Breast epithelium (tissue), 4 donors: Measurements from ENCODE around the gene TOX2. TPM values are rescaled to one million over a fixed set of nuclear protein-coding genes. Genes with fewer than 3 reads are reported as not detected.

ENCODE experiments used
- DNase-seq, 2 donors: peaks; one replicate each; pipeline ENCODE4 v3.0.0-alpha.2; 2019; ENCODE audit warnings: low spot score in 2 of 2
- H3K27ac ChIP-seq, 2 donors: fragments of 200-600 bp; sonication (generic) in 1 of 2; one replicate each; pipeline ENCODE4 v1.5.1; 2016 to 2019; ENCODE audit warnings: mild to moderate bottlenecking in 1 of 2
- H3K27me3 ChIP-seq, 2 donors: fragments of 200-600 bp; sonication (generic) in 1 of 2; one replicate each; pipeline versions ENCODE4 v1.5.1 to v1.6.0; 2017 to 2019; ENCODE audit warnings: control low read depth in 1 of 2, mild to moderate bottlenecking in 1 of 2
- H3K36me3 ChIP-seq: fragments of 200-600 bp; one replicate; pipeline ENCODE4 v1.5.1; 2019
- H3K4me1 ChIP-seq, 2 donors: fragments of 200-600 bp; sonication (generic); one replicate each; pipeline ENCODE4 v1.5.1; 2016 to 2019; ENCODE audit warnings: control low read depth in 1 of 2
- H3K4me3 ChIP-seq, 3 donors: fragments of 200-600 bp; sonication (generic); 1 replicate in 2 of 3; 2 replicates in 1 of 3; pipeline ENCODE4 v1.5.1; 2016 to 2019; ENCODE audit warnings: mild to moderate bottlenecking in 3 of 3, moderate library complexity in 2 of 3
- H3K9me3 ChIP-seq, 2 donors: fragments of 200-600 bp; sonication (generic) in 1 of 2; one replicate each; pipeline ENCODE4 v1.5.1; 2016 to 2019; ENCODE audit warnings: control low read depth in 1 of 2
- CTCF ChIP-seq, 3 donors: fragments of 450-650 bp; IDR thresholded peaks; one replicate each; pipeline ENCODE4 v1.5.1; 2016 to 2017; ENCODE audit warnings: antibody characterized with exemption in 3 of 3, mild to moderate bottlenecking in 3 of 3, moderate library complexity in 3 of 3
- POLR2A ChIP-seq: fragments of 450-650 bp; IDR thresholded peaks from one replicate; pipeline ENCODE4 v1.6.1; 2016; ENCODE audit warnings: antibody characterized with exemption, mild to moderate bottlenecking, moderate library complexity
- POLR2AphosphoS5 ChIP-seq, 3 donors: sonication (generic); formaldehyde crosslinking; IDR thresholded peaks; one replicate each; pipeline ENCODE4 v1.6.1; 2017; ENCODE audit warnings: antibody characterized with exemption in 3 of 3
- intact Hi-C: fragments of 100-400 bp; cut with DNase I; formaldehyde crosslinking; loops from one replicate; pipeline ENCODE4 v1.15.1; 2023; ENCODE audit warnings: low total_unique reads
- total RNA-seq, 3 donors: library from RNA; depleted of rRNA; stranded (reverse); fragments of >200 nt; gene quantifications; one replicate each; pipeline ENCODE4 v1.1.0, GENCODE V29; 2016

The TOX2 gene
- total RNA-seq, 3 donors from 2014 or later, result 0.44 to 7.4 (median 0.66) TPM

DNA sequence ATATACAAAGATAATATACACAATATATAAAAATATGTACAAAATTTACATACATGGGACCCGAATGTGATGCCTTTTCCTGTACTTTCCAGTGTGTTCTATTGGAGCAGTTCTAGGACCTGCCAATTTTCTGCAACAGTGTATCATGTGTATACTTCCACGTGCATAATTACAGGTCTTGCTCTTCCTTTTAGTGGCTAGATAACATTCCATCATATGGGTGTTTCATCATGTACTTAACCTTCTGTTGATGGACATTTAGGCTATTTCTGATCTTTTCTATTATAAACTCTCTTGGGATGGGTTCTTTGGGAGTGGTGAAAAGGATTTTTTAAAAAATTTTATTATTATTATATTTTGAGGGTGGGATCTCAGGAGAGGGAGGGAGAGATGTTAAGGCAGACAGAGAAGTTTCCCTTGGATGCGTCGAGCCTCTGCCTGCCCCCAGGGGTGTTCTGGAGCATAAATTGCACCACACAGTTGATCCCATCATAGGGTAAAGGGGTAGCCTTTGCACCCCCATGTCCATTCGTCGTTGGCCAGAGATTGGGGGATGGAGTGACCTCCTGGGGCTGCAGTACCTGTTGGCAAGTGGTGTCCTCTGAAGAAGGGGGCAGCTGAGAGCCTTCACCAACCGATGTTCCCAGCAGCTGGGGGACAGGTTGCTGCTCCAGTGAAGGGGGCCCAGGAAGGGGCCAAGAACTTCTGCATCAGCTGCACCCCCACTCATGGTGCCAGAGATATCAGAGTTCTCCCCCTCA lies 110.3 kb downstream of the TOX2 start:
- Histone ChIP-seq H3K4me3 (no peak overlapping the region), H3K27ac (no peak overlapping the region), H3K4me1 (no peaks in the 10 kb centered on the region), H3K9me3 (no peaks in the 10 kb centered on the region), H3K36me3 (no peaks in the 10 kb centered on the region), H3K27me3 (peaks cover 0 to 5% of the 10 kb centered on the region in 2 donors)
- intact Hi-C loops, result no loop called here
- DNase-seq, result no peak
- TF ChIP-seq POLR2AphosphoS5 (IDR thresholded peaks at IDR 0.05) (no peak), CTCF (IDR thresholded peaks at IDR 0.05) (no peak), POLR2A (no peak)

DNA sequence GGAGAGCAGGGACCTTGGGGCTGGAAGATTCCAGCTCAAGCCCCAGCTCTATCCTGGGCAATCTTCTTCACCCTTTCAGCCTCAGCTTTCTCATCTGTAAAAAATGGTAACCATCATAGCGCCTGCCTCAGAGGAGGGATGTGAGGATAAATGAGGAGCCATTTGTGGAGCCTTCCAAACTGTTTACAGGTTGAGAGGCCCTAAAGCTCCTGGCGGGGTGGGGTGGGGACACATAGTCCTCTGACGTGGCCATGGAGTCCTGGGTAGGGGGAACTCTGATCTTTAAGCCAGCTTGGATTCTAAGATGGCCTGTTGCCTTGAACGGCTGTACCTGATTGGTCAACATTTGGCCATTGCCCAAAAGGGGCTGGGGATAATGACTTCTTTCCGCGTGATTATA lies 111.1 kb downstream of the TOX2 start:
- DNase-seq, result no peak
- intact Hi-C loops, result no loop called here
- no peaks in the 10 kb centered on the region for H3K36me3 ChIP-seq
- H3K4me3 ChIP-seq, result no peak overlapping the region
- TF ChIP-seq POLR2AphosphoS5 (IDR thresholded peaks at IDR 0.05), result no peak
- TF ChIP-seq CTCF (IDR thresholded peaks at IDR 0.05), result no peak
- TF ChIP-seq POLR2A, result no peak
- H3K27ac ChIP-seq, result no peak overlapping the region
- H3K4me1 ChIP-seq, result no peaks in the 10 kb centered on the region
- H3K27me3 ChIP-seq, result peaks cover 0 to 5% of the 10 kb centered on the region in 2 donors
- H3K9me3 ChIP-seq, result no peaks in the 10 kb centered on the region

DNA sequence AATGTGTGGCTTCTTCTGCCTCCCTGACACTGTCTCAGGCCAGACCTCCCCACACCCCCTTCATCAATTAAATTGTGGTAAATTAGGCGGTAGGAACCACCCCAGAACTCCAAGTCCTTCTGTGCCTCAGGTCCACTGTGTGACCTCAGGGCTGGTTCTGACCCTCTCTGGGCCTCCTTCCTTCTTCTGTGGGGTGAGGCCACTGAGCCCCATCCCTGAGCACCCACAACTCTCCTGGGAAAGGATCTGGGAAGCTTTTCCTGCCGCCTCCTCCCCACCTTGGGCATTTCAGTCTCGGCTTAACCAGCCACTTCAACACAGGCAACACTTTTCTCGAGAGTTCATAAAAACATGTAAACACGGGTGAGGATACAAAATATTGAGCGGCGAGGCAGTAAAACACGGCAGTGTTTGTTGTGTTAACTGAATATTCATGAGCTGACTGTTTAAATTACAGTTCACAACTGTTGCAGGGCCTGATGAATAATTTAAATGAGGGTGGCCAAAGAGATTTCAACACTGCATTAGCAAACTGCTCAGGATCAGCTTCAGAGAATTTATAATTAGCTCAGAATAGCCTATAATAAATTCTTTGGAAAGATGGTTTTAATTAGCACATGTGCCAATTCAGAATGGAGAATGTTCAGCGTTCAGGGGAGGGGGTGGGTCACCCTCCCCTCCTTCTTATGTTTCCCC lies 112.1 kb downstream of the TOX2 start:
- no peak overlapping the region for H3K27ac ChIP-seq
- intact Hi-C loops, result no loop called here
- no peak overlapping the region for H3K4me3 ChIP-seq
- TF ChIP-seq CTCF (IDR thresholded peaks at IDR 0.05) (no peak), POLR2A (no peak), POLR2AphosphoS5 (IDR thresholded peaks at IDR 0.05) (no peak)
- H3K9me3 ChIP-seq, result no peaks in the 10 kb centered on the region
- no peaks in the 10 kb centered on the region for H3K36me3 ChIP-seq
- peaks cover 0 to 5% of the 10 kb centered on the region in 2 donors for H3K27me3 ChIP-seq
- no peak for DNase-seq
- H3K4me1 ChIP-seq, result no peaks in the 10 kb centered on the region

- Histone ChIP-seq H3K4me1 (no peaks in the 10 kb centered on the region), H3K27ac (no peak overlapping the region), H3K27me3 (peaks cover 0 to 10% of the 10 kb centered on the region in 2 donors), H3K9me3 (no peaks in the 10 kb centered on the region), H3K4me3 (no peak overlapping the region), H3K36me3 (no peaks in the 10 kb centered on the region)
- no peak for TF ChIP-seq POLR2A
- TF ChIP-seq CTCF (IDR thresholded peaks at IDR 0.05), result no peak
- TF ChIP-seq POLR2AphosphoS5 (IDR thresholded peaks at IDR 0.05), result no peak
- intact Hi-C loops, result no loop called here
- no peak for DNase-seq
Observed at GRCh38 chr20:44027343-44028002, 112.8 kb downstream of the TOX2 start.
